H1 (cell line): ENCODE results near the gene TMEM178B. TPM values are rescaled to one million over a fixed set of nuclear protein-coding genes. Genes with fewer than 3 reads are reported as not detected.

Source experiments
- CTCF ChIA-PET: fragments of 300-600 bp; sonication (Branson Sonifier 250); formaldehyde crosslinking; loops from one replicate; lab custom pipeline; 2021; ENCODE audit not compliant: partially characterized antibody; lab: Charles Lee
- POLR2A ChIA-PET: fragments of 300-600 bp; sonication (Branson Sonifier 250); formaldehyde crosslinking; loops from one replicate; lab custom pipeline; 2021; ENCODE audit warnings: inconsistent platforms; ENCODE audit not compliant: partially characterized antibody; lab: Charles Lee
- DNase-seq, 2 experiments: peaks; one replicate each; pipeline versions ENCODE4 v3.0.0 to v3.0.0-alpha.2; 2010 to 2022; ENCODE audit warnings: low spot score in 2 of 2, low read depth in 1 of 2, mixed read lengths in 1 of 2
- FAIRE-seq: peaks from 2 replicates; lab custom pipeline; 2011; peaks lifted over from hg19 to GRCh38; lab: Jason Lieb, UNC
- H2AFZ ChIP-seq: 2 replicates; pipeline ENCODE4 v1.8.1; 2012; ENCODE audit warnings: low read length, inconsistent platforms
- H2AK5ac ChIP-seq: 2 replicates; pipeline ENCODE4 v1.6.1; 2013; ENCODE audit warnings: low read depth, low read length
- H2BK120ac ChIP-seq: replicated peaks from 2 replicates; pipeline ENCODE3; 2013; ENCODE audit warnings: low read depth, low read length, inconsistent platforms
- H2BK12ac ChIP-seq: 2 replicates; pipeline ENCODE4 v1.6.1; 2013; ENCODE audit warnings: low read depth, low read length
- H2BK15ac ChIP-seq: 2 replicates; pipeline ENCODE4 v1.6.1; 2013; ENCODE audit warnings: low read length
- H2BK20ac ChIP-seq: 2 replicates; pipeline ENCODE4 v1.6.1; 2013; ENCODE audit warnings: low read length
- H2BK5ac ChIP-seq: 2 replicates; pipeline ENCODE4 v1.6.1; 2013; ENCODE audit warnings: low read depth, low read length
- H3K14ac ChIP-seq: 2 replicates; pipeline ENCODE4 v1.6.1; 2013; ENCODE audit warnings: inconsistent platforms; ENCODE audit not compliant: insufficient read length
- H3K18ac ChIP-seq: 2 replicates; pipeline ENCODE4 v1.6.1; 2013; ENCODE audit warnings: low read length; ENCODE audit errors: extremely low read depth
- H3K23ac ChIP-seq: 2 replicates; pipeline ENCODE4 v1.6.1; 2013; ENCODE audit warnings: inconsistent platforms; ENCODE audit not compliant: insufficient read length
- H3K23me2 ChIP-seq: 2 replicates; pipeline ENCODE4 v1.6.1; 2013; ENCODE audit warnings: low read depth, low read length
- H3K27ac ChIP-seq: 2 replicates; pipeline ENCODE4 v1.6.1; 2011; ENCODE audit warnings: low read depth, low read length, inconsistent platforms
- H3K27me3 ChIP-seq, 4 experiments: replicated peaks in 1 of 4; 1 replicate in 1 of 4; 2 replicates in 3 of 4; pipeline versions ENCODE4 v1.6.1 to v1.8.1; 2011 to 2013; ENCODE audit warnings: low read length in 3 of 4, mild to moderate bottlenecking in 3 of 4, inconsistent platforms in 2 of 4, mixed read lengths in 2 of 4, moderate library complexity in 1 of 4; ENCODE audit not compliant: control insufficient read depth in 3 of 4, insufficient read depth in 3 of 4; ENCODE audit errors: extremely low read depth in 1 of 4
- H3K36me3 ChIP-seq, 4 experiments: 2 replicates each; pipeline versions ENCODE4 v1.6.1 to v1.8.1; 2011 to 2013; ENCODE audit warnings: mild to moderate bottlenecking in 4 of 4, low read length in 3 of 4, moderate library complexity in 2 of 4, control low read depth in 1 of 4, inconsistent platforms in 1 of 4; ENCODE audit not compliant: insufficient read depth in 4 of 4, control insufficient read depth in 2 of 4
- H3K4ac ChIP-seq: replicated peaks from 2 replicates; pipeline ENCODE3; 2013; ENCODE audit warnings: low read length, low read depth, mixed read lengths, inconsistent platforms; ENCODE audit not compliant: insufficient read length
- H3K4me1 ChIP-seq, 4 experiments: replicated peaks in 1 of 4; 1 replicate in 1 of 4; 2 replicates in 3 of 4; pipeline versions ENCODE4 v1.6.1 to v1.8.1; 2011 to 2013; ENCODE audit warnings: low read length in 3 of 4, inconsistent platforms in 2 of 4, mixed read lengths in 1 of 4; ENCODE audit not compliant: insufficient read depth in 4 of 4, control insufficient read depth in 3 of 4
- H3K4me2 ChIP-seq, 2 experiments: 2 replicates each; pipeline versions ENCODE4 v1.6.1 to v1.8.1; 2011 to 2013; ENCODE audit warnings: low read depth in 2 of 2, low read length in 2 of 2, control low read depth in 1 of 2, inconsistent platforms in 1 of 2, mild to moderate bottlenecking in 1 of 2; ENCODE audit not compliant: insufficient read depth in 1 of 2
- H3K4me3 ChIP-seq, 4 experiments: fragments of 200-600, 300-600 bp in 1 of 4; sonication (generic), shearing (Covaris generic), sonication (Bioruptor Twin) in 1 of 4; 2 replicates each; pipeline versions ENCODE4 v1.5.1 to v1.8.1; 2011 to 2016; ENCODE audit warnings: low read length in 4 of 4, low read depth in 3 of 4, control low read depth in 2 of 4, inconsistent platforms in 2 of 4, mild to moderate bottlenecking in 2 of 4, mixed read lengths in 1 of 4, moderate library complexity in 1 of 4; ENCODE audit not compliant: insufficient read depth in 2 of 4; ENCODE audit errors: extremely low read depth in 1 of 4
- H3K56ac ChIP-seq: replicated peaks from 2 replicates; pipeline ENCODE3; 2013; ENCODE audit warnings: low read depth, mild to moderate bottlenecking, mixed read lengths, low read length, inconsistent platforms; ENCODE audit not compliant: insufficient read length
- H3K79me1 ChIP-seq: 2 replicates; pipeline ENCODE4 v1.6.1; 2013; ENCODE audit warnings: low read depth, low read length, control low read depth
- H3K79me2 ChIP-seq, 2 experiments: 2 replicates each; pipeline versions ENCODE4 v1.6.1 to v1.8.1; 2012 to 2013; ENCODE audit warnings: low read length in 2 of 2, mild to moderate bottlenecking in 2 of 2, inconsistent platforms in 1 of 2; ENCODE audit not compliant: insufficient read depth in 2 of 2, control insufficient read depth in 1 of 2
- H3K9ac ChIP-seq, 4 experiments: replicated peaks in 1 of 4; 1 replicate in 1 of 4; 2 replicates in 3 of 4; pipeline versions ENCODE4 v1.6.1 to v1.8.1; 2011 to 2013; ENCODE audit warnings: low read depth in 3 of 4, low read length in 3 of 4, control low read depth in 2 of 4, mild to moderate bottlenecking in 2 of 4, moderate library complexity in 2 of 4, inconsistent platforms in 1 of 4; ENCODE audit errors: extremely low read depth in 1 of 4
- H3K9me3 ChIP-seq, 2 experiments: 2 replicates each; pipeline versions ENCODE4 v1.6.1 to v1.8.1; 2012 to 2013; ENCODE audit warnings: mild to moderate bottlenecking in 2 of 2, moderate library complexity in 2 of 2, control low read depth in 1 of 2, inconsistent platforms in 1 of 2, low read depth in 1 of 2, low read length in 1 of 2, mixed read lengths in 1 of 2; ENCODE audit not compliant: insufficient read depth in 2 of 2
- H4K20me1 ChIP-seq, 2 experiments: replicated peaks in 1 of 2; 2 replicates each; pipeline versions ENCODE3 to v1.8.1; 2011 to 2013; ENCODE audit warnings: inconsistent platforms in 2 of 2, low read length in 2 of 2, mild to moderate bottlenecking in 1 of 2; ENCODE audit not compliant: insufficient read depth in 2 of 2, control insufficient read depth in 1 of 2
- H4K5ac ChIP-seq: 2 replicates; pipeline ENCODE4 v1.6.1; 2013; ENCODE audit warnings: low read length, low read depth, mixed read lengths, inconsistent platforms; ENCODE audit not compliant: insufficient read length
- H4K8ac ChIP-seq: 2 replicates; pipeline ENCODE4 v1.8.0; 2013; ENCODE audit warnings: mild to moderate bottlenecking, moderate library complexity, low read length, inconsistent platforms; ENCODE audit not compliant: insufficient read depth; ENCODE audit errors: extremely low read depth
- H4K91ac ChIP-seq: replicated peaks from 2 replicates; pipeline ENCODE3; 2013; ENCODE audit warnings: low read length, mixed read lengths, inconsistent platforms; ENCODE audit not compliant: insufficient read length
- ATF2 ChIP-seq: IDR thresholded peaks from 2 replicates; pipeline ENCODE4 v1.6.1; 2012; ENCODE audit warnings: low read length, inconsistent platforms
- BCL11A ChIP-seq, 2 experiments: IDR thresholded peaks; one replicate each; pipeline ENCODE4 v1.6.1; 2011; ENCODE audit warnings: low read depth in 2 of 2, low read length in 2 of 2, mild to moderate bottlenecking in 2 of 2
- BRCA1 ChIP-seq: IDR thresholded peaks from 2 replicates; pipeline ENCODE4 v1.6.1; 2012; ENCODE audit warnings: low read depth, low read length, improper control_type of control experiment
- MAFK ChIP-seq: IDR thresholded peaks from 2 replicates; pipeline ENCODE4 v1.6.1; 2012; ENCODE audit warnings: low read depth, mild to moderate bottlenecking, improper control_type of control experiment, low read length
- POLR2A ChIP-seq, 2 experiments: IDR thresholded peaks; 1 replicate in 1 of 2; 2 replicates in 1 of 2; pipeline ENCODE4 v1.6.1; 2011; ENCODE audit warnings: low read depth in 2 of 2, low read length in 2 of 2, mild to moderate bottlenecking in 2 of 2; ENCODE audit errors: control extremely low read depth in 1 of 2
- RAD21 ChIP-seq, 2 experiments: IDR thresholded peaks in 1 of 2; conservative IDR thresholded peaks in 1 of 2; 2 replicates each; pipeline ENCODE4 v1.6.1; 2011; ENCODE audit warnings: low read depth in 2 of 2, low read length in 2 of 2, improper control_type of control experiment in 1 of 2, inconsistent platforms in 1 of 2, mild to moderate bottlenecking in 1 of 2, moderate library complexity in 1 of 2
- WGBS, 2 experiments: shearing (Covaris generic) in 1 of 2; methylation state at CpG; one replicate each; pipeline versions ENCODE4 v1.1.6 to v1.1.7; 2013 to 2015; ENCODE audit warnings: low lambda C conversion rate in 2 of 2, mixed read lengths in 2 of 2, inconsistent platforms in 1 of 2, low coverage in 1 of 2, missing lambda C conversion rate in 1 of 2; ENCODE audit not compliant: insufficient replicate concordance in 2 of 2, insufficient coverage in 1 of 2, insufficient read length in 1 of 2; ENCODE audit errors: extremely low coverage in 1 of 2, missing lambda C conversion rate in 1 of 2; 5-methylcytosine and 5-hydroxymethylcytosine counted together
- polyA plus RNA-seq, 7 experiments: library from polyadenylated mRNA; depleted of rRNA in 3 of 7; stranded (reverse) in 5 of 7; unstranded in 2 of 7; fragments of >200 nt in 5 of 7; fragments of 200-250 nt in 2 of 7; gene quantifications; 1 replicate in 5 of 7; 2 replicates in 1 of 7; 4 replicates in 1 of 7; pipeline versions ENCODE4 v1.2.1 to v1.2.3, GENCODE V29; 2011 to 2013; ENCODE audit warnings: missing spikeins in 2 of 7, mixed read lengths in 2 of 7
- total RNA-seq: library from RNA; stranded (reverse); fragmentation: NEBNext Ultra II Directional; extraction: Animal tissue kit (Norgen Biotek cat#: 25700); gene quantifications from 2 replicates; pipeline ENCODE4 v1.2.1, GENCODE V29; 2021
- TF ChIP-seq, protein P1 (sequence below): IDR thresholded peaks from 2 replicates; pipeline ENCODE4 v1.6.1; 2011; ENCODE audit warnings: low read length, improper control_type of control experiment

The TMEM178B gene
- total and polyA plus RNA-seq, 2 of the 8 experiments (the other 6 are each of a cell fraction or from before 2014, with no cell fraction given): 5.3 to 18.1 TPM

GRCh38 chr7:141302617-141303016 is 228.8 kb downstream of the TMEM178B start:
- Histone ChIP-seq H3K9me3 (no peaks in the 10 kb centered on the region), H3K4me1 (peaks cover 0 to 2% (median 0%) of the 10 kb centered on the region in 4 experiments; a peak in 1 of 7 replicates), H3K18ac (no peak overlapping the region), H2BK5ac (no peak overlapping the region), H3K79me2 (no peaks in the 10 kb centered on the region), H3K27ac (no peak overlapping the region), H4K91ac (no peak overlapping the region), H4K20me1 (no peaks in the 10 kb centered on the region), H2BK120ac (no peak overlapping the region), H3K27me3 (no peaks in the 10 kb centered on the region), H3K14ac (no peak overlapping the region), H3K4me2 (no peak overlapping the region), H3K4me3 (no peak overlapping the region), H4K5ac (no peak overlapping the region), H3K56ac (no peak overlapping the region), H2BK15ac (no peak overlapping the region), H3K4ac (no peak overlapping the region), H3K23ac (no peak overlapping the region), H4K8ac (no peak overlapping the region), H2AFZ (no peak overlapping the region), H3K23me2 (no peaks in the 10 kb centered on the region), H2AK5ac (no peak overlapping the region), H3K9ac (no peak overlapping the region), H2BK20ac (no peak overlapping the region), H2BK12ac (no peak overlapping the region), H3K79me1 (no peaks in the 10 kb centered on the region), H3K36me3 (no peaks in the 10 kb centered on the region)
- ChIA-PET CTCF (interaction anchor here (1.4 to 1.5 kb wide), 2 partner anchors 10 to 352 kb away, joined by 3 to 6 read pairs; no protein-coding TSS in a partner anchor), POLR2A (no interaction called here)
- FAIRE-seq (no peak), DNase-seq (no peak)
- WGBS, 2 experiments: 93% methylated on average over 3 of the region's 3 CpGs; no CpG with 5 or more reads in 1 of the 2 experiments
- TF ChIP-seq MAFK: no peak
- no peak for TF ChIP-seq ATF2
- TF ChIP-seq BCL11A (IDR thresholded peaks at IDR 0.05; ENCODE audit: low read depth in 2 of 2, low read length in 2 of 2): no peak
- TF ChIP-seq BRCA1: no peak
- TF ChIP-seq, protein P1, sequence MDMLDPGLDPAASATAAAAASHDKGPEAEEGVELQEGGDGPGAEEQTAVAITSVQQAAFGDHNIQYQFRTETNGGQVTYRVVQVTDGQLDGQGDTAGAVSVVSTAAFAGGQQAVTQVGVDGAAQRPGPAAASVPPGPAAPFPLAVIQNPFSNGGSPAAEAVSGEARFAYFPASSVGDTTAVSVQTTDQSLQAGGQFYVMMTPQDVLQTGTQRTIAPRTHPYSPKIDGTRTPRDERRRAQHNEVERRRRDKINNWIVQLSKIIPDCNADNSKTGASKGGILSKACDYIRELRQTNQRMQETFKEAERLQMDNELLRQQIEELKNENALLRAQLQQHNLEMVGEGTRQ: no peak
- no peak for TF ChIP-seq POLR2A (IDR thresholded peaks at IDR 0.05; ENCODE audit: control extremely low read depth in 1 of 2, low read depth in 2 of 2, low read length in 2 of 2)
- no peak for TF ChIP-seq RAD21 (IDR thresholded peaks at IDR 0.05 in 1 of 2, conservative IDR thresholded peaks at IDR 0.05 in 1 of 2; ENCODE audit: low read depth in 2 of 2, low read length in 2 of 2)
